Astrocyte of the cerebellum (primary cell): Measurements from ENCODE around the gene SMYD3.
"Not testable (repeated sequence)": the region's sequence is repeated elsewhere in the genome, so short reads cannot be mapped to it uniquely, and the experiment has no call there.

ENCODE experiments used
- DNase-seq: peaks from one replicate; pipeline ENCODE4 v3.0.0-alpha.2; 2011; ENCODE audit warnings: low read depth
- H3K4me3 ChIP-seq: 2 replicates; pipeline ENCODE4 v1.5.1; 2011; ENCODE audit warnings: mild to moderate bottlenecking, low read depth, low read length, moderate library complexity
- in situ Hi-C: cut with HindIII; loops from 2 replicates; pipeline ENCODE4 v1.10.0; 2017; ENCODE audit warnings: low sequenced_read_pairs
- TF ChIP-seq, protein P1 (sequence below): IDR thresholded peaks from 2 replicates; pipeline ENCODE4 v1.5.1; 2012; ENCODE audit warnings: low read length, low read depth, moderate library complexity, mild to moderate bottlenecking; ENCODE audit errors: missing control alignments

Gene SMYD3

DNA sequence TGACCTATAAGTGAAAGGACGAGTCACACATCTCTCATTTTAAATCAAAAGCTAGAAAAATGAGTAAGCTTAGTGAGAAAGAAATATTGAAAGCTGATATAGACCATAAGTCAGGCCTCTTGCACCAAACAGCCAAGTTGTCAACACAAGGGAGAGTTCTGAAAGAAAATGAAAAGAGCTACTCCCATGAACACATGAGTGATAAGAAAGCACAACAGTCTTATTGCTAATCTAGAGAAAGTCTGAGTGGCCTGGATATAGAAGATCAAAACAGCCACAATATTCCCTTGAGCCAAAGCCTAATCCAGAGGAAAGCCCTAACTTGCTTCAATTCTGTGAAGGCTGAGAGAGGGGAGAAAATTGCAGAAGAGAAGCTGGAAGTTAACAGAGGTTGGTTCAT is 175.0 kb downstream of the SMYD3 start:
- TF ChIP-seq, protein P1, sequence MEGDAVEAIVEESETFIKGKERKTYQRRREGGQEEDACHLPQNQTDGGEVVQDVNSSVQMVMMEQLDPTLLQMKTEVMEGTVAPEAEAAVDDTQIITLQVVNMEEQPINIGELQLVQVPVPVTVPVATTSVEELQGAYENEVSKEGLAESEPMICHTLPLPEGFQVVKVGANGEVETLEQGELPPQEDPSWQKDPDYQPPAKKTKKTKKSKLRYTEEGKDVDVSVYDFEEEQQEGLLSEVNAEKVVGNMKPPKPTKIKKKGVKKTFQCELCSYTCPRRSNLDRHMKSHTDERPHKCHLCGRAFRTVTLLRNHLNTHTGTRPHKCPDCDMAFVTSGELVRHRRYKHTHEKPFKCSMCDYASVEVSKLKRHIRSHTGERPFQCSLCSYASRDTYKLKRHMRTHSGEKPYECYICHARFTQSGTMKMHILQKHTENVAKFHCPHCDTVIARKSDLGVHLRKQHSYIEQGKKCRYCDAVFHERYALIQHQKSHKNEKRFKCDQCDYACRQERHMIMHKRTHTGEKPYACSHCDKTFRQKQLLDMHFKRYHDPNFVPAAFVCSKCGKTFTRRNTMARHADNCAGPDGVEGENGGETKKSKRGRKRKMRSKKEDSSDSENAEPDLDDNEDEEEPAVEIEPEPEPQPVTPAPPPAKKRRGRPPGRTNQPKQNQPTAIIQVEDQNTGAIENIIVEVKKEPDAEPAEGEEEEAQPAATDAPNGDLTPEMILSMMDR, result no peak
- H3K4me3 ChIP-seq, result no peak overlapping the region
- no peak for DNase-seq
- in situ Hi-C loops, result no loop called here

DNA sequence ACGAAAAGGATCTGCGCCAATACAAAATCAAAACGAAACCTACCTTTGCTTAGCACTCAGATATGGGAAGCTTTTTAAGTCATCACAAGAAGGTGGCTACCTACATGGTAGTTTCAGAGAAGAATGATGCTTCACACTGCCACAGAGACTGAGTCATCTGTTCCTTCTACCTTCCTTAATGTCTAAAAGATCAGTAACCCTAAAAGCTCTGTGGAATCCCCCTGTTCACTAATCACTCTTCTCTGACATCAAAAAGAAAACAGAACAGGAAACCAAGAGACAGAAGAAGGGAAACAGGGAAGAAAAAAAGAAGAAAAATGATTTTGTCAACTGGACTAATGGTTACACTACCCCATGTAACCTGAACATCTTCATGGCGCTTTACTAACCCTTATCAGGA is 177.2 kb downstream of the SMYD3 start:
- DNase-seq, result no peak
- in situ Hi-C loops, result no loop called here
- TF ChIP-seq, protein P1, result no peak
- H3K4me3 ChIP-seq, result no peak overlapping the region

DNA sequence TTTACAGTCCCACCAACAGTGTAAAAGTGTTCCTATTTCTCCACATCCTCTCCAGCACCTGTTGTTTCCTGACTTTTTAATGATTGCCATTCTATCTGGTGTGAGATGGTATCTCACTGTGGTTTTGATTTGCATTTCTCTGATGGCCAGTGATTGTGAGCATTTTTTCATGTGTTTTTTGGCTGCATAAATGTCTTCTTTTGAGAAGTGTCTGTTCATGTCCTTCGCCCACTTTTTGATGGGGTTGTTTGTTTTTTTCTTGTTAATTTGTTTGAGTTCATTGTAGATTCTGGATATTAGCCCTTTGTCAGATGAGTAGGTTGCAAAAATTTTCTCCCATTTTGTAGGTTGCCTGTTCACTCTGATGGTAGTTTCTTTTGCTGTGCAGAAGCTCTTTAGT is 177.8 kb downstream of the SMYD3 start:
- H3K4me3 ChIP-seq, DNase-seq, in situ Hi-C loops: not testable (repeated sequence)

DNA sequence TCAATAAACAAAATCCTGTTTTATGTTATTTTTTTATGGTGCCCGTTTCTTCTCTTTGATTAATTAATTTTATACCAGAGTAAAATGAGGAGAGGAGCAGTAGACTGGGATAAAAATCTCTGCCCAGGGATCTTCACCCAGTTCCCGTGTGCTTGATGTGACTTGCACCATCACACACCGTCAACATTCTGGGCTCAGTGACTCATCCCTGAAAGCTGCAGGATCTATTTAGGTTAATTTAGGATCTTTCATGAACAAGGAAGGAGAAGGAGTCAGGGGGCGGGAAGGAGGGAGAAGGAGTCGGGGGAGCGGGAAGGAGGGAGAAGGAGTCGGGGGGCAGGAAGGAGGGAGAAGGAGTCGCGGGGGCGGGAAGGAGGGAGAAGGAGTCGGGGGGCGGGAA is 182.4 kb downstream of the SMYD3 start:
- in situ Hi-C loops, result no loop called here
- DNase-seq, result no peak
- H3K4me3 ChIP-seq, result no peak overlapping the region
- TF ChIP-seq, protein P1, result no peak

DNA sequence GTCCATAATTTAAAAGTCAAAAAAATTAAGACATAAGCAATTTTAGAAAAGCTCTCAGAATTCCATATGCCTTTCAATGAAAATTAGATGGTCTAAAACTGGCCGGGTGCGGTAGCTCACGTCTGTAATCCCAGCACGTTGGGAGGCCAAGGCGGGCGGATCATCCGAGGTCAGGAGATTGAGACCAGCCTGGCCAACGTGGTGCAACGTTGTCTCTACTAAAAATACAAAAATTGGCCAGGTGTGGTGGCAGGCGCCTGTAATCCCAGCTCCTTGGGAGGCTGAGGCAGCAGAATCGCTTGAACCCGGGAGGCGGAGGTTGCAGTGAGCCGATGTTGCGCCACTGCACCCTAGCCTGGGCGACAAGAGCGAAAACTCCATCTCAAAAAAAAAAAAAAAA is 183.0 kb downstream of the SMYD3 start:
- H3K4me3 ChIP-seq, DNase-seq, in situ Hi-C loops: not testable (repeated sequence)

DNA sequence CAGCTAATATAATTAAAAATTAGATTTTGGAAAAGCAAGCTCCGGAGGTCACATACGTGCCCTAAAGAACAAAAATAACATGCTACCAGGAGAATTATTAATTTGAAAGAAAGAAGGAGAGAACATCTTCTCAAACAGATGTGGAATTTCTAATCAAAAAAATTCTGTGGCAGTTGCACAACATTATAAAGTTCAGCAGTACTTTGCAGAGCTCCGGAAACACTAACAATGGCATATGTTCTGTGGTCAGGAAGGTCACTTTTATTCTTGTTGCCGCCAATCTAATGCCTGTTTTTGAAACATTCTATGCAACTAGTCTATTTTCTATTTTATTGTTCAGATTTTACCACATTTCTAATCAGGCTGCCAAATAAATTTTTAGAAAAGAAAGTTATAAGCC is 186.8 kb downstream of the SMYD3 start:
- DNase-seq, result no peak
- in situ Hi-C loops, result no loop called here
- no peak overlapping the region for H3K4me3 ChIP-seq
- TF ChIP-seq, protein P1, result no peak

DNA sequence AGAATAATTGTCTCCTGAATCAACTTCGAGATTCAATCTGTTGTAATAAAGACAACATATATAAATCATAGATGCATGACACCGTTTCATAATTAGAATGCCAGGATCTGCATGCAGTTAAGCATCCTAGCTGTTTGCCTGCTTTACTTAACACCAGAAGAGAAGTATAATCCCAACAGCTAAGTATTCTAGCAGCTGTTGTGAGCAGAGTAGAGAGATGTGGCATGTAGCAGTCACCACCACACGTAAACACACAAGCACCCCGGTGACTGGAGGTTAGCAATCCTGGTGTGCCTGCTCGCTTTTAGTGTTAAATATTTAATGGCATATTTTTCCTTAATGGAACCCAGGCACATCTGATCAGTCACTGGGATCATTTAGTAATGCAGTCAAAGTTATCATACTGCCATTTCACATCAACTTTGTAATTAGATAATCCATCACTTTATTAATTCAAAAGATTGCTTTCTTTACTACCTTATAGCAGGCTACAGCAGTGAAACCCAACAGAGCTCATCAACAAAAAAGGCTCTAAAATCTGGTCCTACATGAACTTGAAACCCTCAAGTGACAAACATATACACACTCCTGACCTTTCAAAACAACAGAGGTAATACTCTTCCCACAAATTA is 187.9 kb downstream of the SMYD3 start:
- H3K4me3 ChIP-seq, result no peak overlapping the region
- TF ChIP-seq, protein P1, result no peak
- DNase-seq, result no peak
- in situ Hi-C loops, result no loop called here

DNA sequence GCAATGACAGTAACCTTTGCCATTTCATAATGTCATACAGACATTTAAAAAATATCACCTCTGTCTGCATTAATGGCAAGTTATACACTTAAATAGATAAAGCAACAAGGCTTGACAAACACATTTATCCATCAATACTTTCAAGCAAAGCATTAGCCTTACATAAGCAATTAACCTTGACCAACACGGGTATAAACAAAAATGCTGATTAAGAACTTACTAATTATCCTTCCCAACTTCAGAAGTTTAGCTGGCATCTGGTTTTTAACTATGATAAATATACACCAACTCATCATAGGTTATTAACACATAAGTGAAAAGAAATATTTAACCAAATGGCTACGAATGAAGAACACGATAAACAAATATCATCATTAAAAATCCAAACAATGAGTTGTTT is 188.5 kb downstream of the SMYD3 start:
- DNase-seq, result no peak
- in situ Hi-C loops, result no loop called here
- TF ChIP-seq, protein P1, result no peak
- H3K4me3 ChIP-seq, result no peak overlapping the region
